H1 (cell line): ENCODE results near the gene CCDC178. TPM values are rescaled to one million over a fixed set of nuclear protein-coding genes. Genes with fewer than 3 reads are reported as not detected.

ENCODE experiments used
- CTCF ChIA-PET: fragments of 300-600 bp; sonication (Branson Sonifier 250); formaldehyde crosslinking; loops from one replicate; lab custom pipeline; 2021; ENCODE audit not compliant: partially characterized antibody; lab: Charles Lee
- POLR2A ChIA-PET: fragments of 300-600 bp; sonication (Branson Sonifier 250); formaldehyde crosslinking; loops from one replicate; lab custom pipeline; 2021; ENCODE audit warnings: inconsistent platforms; ENCODE audit not compliant: partially characterized antibody; lab: Charles Lee
- DNase-seq, 2 experiments: peaks; one replicate each; pipeline versions ENCODE4 v3.0.0 to v3.0.0-alpha.2; 2010 to 2022; ENCODE audit warnings: low spot score in 2 of 2, low read depth in 1 of 2, mixed read lengths in 1 of 2
- FAIRE-seq: peaks from 2 replicates; lab custom pipeline; 2011; peaks lifted over from hg19 to GRCh38; lab: Jason Lieb, UNC
- H2AFZ ChIP-seq: 2 replicates; pipeline ENCODE4 v1.8.1; 2012; ENCODE audit warnings: low read length, inconsistent platforms
- H2AK5ac ChIP-seq: 2 replicates; pipeline ENCODE4 v1.6.1; 2013; ENCODE audit warnings: low read depth, low read length
- H2BK120ac ChIP-seq: replicated peaks from 2 replicates; pipeline ENCODE3; 2013; ENCODE audit warnings: low read depth, low read length, inconsistent platforms
- H2BK12ac ChIP-seq: 2 replicates; pipeline ENCODE4 v1.6.1; 2013; ENCODE audit warnings: low read depth, low read length
- H2BK15ac ChIP-seq: 2 replicates; pipeline ENCODE4 v1.6.1; 2013; ENCODE audit warnings: low read length
- H2BK20ac ChIP-seq: 2 replicates; pipeline ENCODE4 v1.6.1; 2013; ENCODE audit warnings: low read length
- H2BK5ac ChIP-seq: 2 replicates; pipeline ENCODE4 v1.6.1; 2013; ENCODE audit warnings: low read depth, low read length
- H3K14ac ChIP-seq: 2 replicates; pipeline ENCODE4 v1.6.1; 2013; ENCODE audit warnings: inconsistent platforms; ENCODE audit not compliant: insufficient read length
- H3K18ac ChIP-seq: 2 replicates; pipeline ENCODE4 v1.6.1; 2013; ENCODE audit warnings: low read length; ENCODE audit errors: extremely low read depth
- H3K23ac ChIP-seq: 2 replicates; pipeline ENCODE4 v1.6.1; 2013; ENCODE audit warnings: inconsistent platforms; ENCODE audit not compliant: insufficient read length
- H3K23me2 ChIP-seq: 2 replicates; pipeline ENCODE4 v1.6.1; 2013; ENCODE audit warnings: low read depth, low read length
- H3K27ac ChIP-seq: 2 replicates; pipeline ENCODE4 v1.6.1; 2011; ENCODE audit warnings: low read depth, low read length, inconsistent platforms
- H3K27me3 ChIP-seq, 4 experiments: replicated peaks in 1 of 4; 1 replicate in 1 of 4; 2 replicates in 3 of 4; pipeline versions ENCODE4 v1.6.1 to v1.8.1; 2011 to 2013; ENCODE audit warnings: low read length in 3 of 4, mild to moderate bottlenecking in 3 of 4, inconsistent platforms in 2 of 4, mixed read lengths in 2 of 4, moderate library complexity in 1 of 4; ENCODE audit not compliant: control insufficient read depth in 3 of 4, insufficient read depth in 3 of 4; ENCODE audit errors: extremely low read depth in 1 of 4
- H3K36me3 ChIP-seq, 4 experiments: 2 replicates each; pipeline versions ENCODE4 v1.6.1 to v1.8.1; 2011 to 2013; ENCODE audit warnings: mild to moderate bottlenecking in 4 of 4, low read length in 3 of 4, moderate library complexity in 2 of 4, control low read depth in 1 of 4, inconsistent platforms in 1 of 4; ENCODE audit not compliant: insufficient read depth in 4 of 4, control insufficient read depth in 2 of 4
- H3K4ac ChIP-seq: replicated peaks from 2 replicates; pipeline ENCODE3; 2013; ENCODE audit warnings: low read length, low read depth, mixed read lengths, inconsistent platforms; ENCODE audit not compliant: insufficient read length
- H3K4me1 ChIP-seq, 4 experiments: replicated peaks in 1 of 4; 1 replicate in 1 of 4; 2 replicates in 3 of 4; pipeline versions ENCODE4 v1.6.1 to v1.8.1; 2011 to 2013; ENCODE audit warnings: low read length in 3 of 4, inconsistent platforms in 2 of 4, mixed read lengths in 1 of 4; ENCODE audit not compliant: insufficient read depth in 4 of 4, control insufficient read depth in 3 of 4
- H3K4me2 ChIP-seq, 2 experiments: 2 replicates each; pipeline versions ENCODE4 v1.6.1 to v1.8.1; 2011 to 2013; ENCODE audit warnings: low read depth in 2 of 2, low read length in 2 of 2, control low read depth in 1 of 2, inconsistent platforms in 1 of 2, mild to moderate bottlenecking in 1 of 2; ENCODE audit not compliant: insufficient read depth in 1 of 2
- H3K4me3 ChIP-seq, 4 experiments: fragments of 200-600, 300-600 bp in 1 of 4; sonication (generic), shearing (Covaris generic), sonication (Bioruptor Twin) in 1 of 4; 2 replicates each; pipeline versions ENCODE4 v1.5.1 to v1.8.1; 2011 to 2016; ENCODE audit warnings: low read length in 4 of 4, low read depth in 3 of 4, control low read depth in 2 of 4, inconsistent platforms in 2 of 4, mild to moderate bottlenecking in 2 of 4, mixed read lengths in 1 of 4, moderate library complexity in 1 of 4; ENCODE audit not compliant: insufficient read depth in 2 of 4; ENCODE audit errors: extremely low read depth in 1 of 4
- H3K56ac ChIP-seq: replicated peaks from 2 replicates; pipeline ENCODE3; 2013; ENCODE audit warnings: low read depth, mild to moderate bottlenecking, mixed read lengths, low read length, inconsistent platforms; ENCODE audit not compliant: insufficient read length
- H3K79me1 ChIP-seq: 2 replicates; pipeline ENCODE4 v1.6.1; 2013; ENCODE audit warnings: low read depth, low read length, control low read depth
- H3K79me2 ChIP-seq, 2 experiments: 2 replicates each; pipeline versions ENCODE4 v1.6.1 to v1.8.1; 2012 to 2013; ENCODE audit warnings: low read length in 2 of 2, mild to moderate bottlenecking in 2 of 2, inconsistent platforms in 1 of 2; ENCODE audit not compliant: insufficient read depth in 2 of 2, control insufficient read depth in 1 of 2
- H3K9ac ChIP-seq, 4 experiments: replicated peaks in 1 of 4; 1 replicate in 1 of 4; 2 replicates in 3 of 4; pipeline versions ENCODE4 v1.6.1 to v1.8.1; 2011 to 2013; ENCODE audit warnings: low read depth in 3 of 4, low read length in 3 of 4, control low read depth in 2 of 4, mild to moderate bottlenecking in 2 of 4, moderate library complexity in 2 of 4, inconsistent platforms in 1 of 4; ENCODE audit errors: extremely low read depth in 1 of 4
- H3K9me3 ChIP-seq, 2 experiments: 2 replicates each; pipeline versions ENCODE4 v1.6.1 to v1.8.1; 2012 to 2013; ENCODE audit warnings: mild to moderate bottlenecking in 2 of 2, moderate library complexity in 2 of 2, control low read depth in 1 of 2, inconsistent platforms in 1 of 2, low read depth in 1 of 2, low read length in 1 of 2, mixed read lengths in 1 of 2; ENCODE audit not compliant: insufficient read depth in 2 of 2
- H4K20me1 ChIP-seq, 2 experiments: replicated peaks in 1 of 2; 2 replicates each; pipeline versions ENCODE3 to v1.8.1; 2011 to 2013; ENCODE audit warnings: inconsistent platforms in 2 of 2, low read length in 2 of 2, mild to moderate bottlenecking in 1 of 2; ENCODE audit not compliant: insufficient read depth in 2 of 2, control insufficient read depth in 1 of 2
- H4K5ac ChIP-seq: 2 replicates; pipeline ENCODE4 v1.6.1; 2013; ENCODE audit warnings: low read length, low read depth, mixed read lengths, inconsistent platforms; ENCODE audit not compliant: insufficient read length
- H4K8ac ChIP-seq: 2 replicates; pipeline ENCODE4 v1.8.0; 2013; ENCODE audit warnings: mild to moderate bottlenecking, moderate library complexity, low read length, inconsistent platforms; ENCODE audit not compliant: insufficient read depth; ENCODE audit errors: extremely low read depth
- H4K91ac ChIP-seq: replicated peaks from 2 replicates; pipeline ENCODE3; 2013; ENCODE audit warnings: low read length, mixed read lengths, inconsistent platforms; ENCODE audit not compliant: insufficient read length
- EP300 ChIP-seq, 2 experiments: IDR thresholded peaks; 1 replicate in 1 of 2; 2 replicates in 1 of 2; pipeline ENCODE4 v1.6.1; 2011 to 2012; ENCODE audit warnings: low read depth in 2 of 2, low read length in 2 of 2, mild to moderate bottlenecking in 2 of 2, borderline replicate concordance in 1 of 2, inconsistent platforms in 1 of 2, moderate library complexity in 1 of 2
- POU5F1 ChIP-seq: IDR thresholded peaks from 2 replicates; pipeline ENCODE4 v1.6.1; 2011; ENCODE audit warnings: low read depth, mild to moderate bottlenecking, low read length, moderate library complexity
- WGBS, 2 experiments: shearing (Covaris generic) in 1 of 2; methylation state at CpG; one replicate each; pipeline versions ENCODE4 v1.1.6 to v1.1.7; 2013 to 2015; ENCODE audit warnings: low lambda C conversion rate in 2 of 2, mixed read lengths in 2 of 2, inconsistent platforms in 1 of 2, low coverage in 1 of 2, missing lambda C conversion rate in 1 of 2; ENCODE audit not compliant: insufficient replicate concordance in 2 of 2, insufficient coverage in 1 of 2, insufficient read length in 1 of 2; ENCODE audit errors: extremely low coverage in 1 of 2, missing lambda C conversion rate in 1 of 2; 5-methylcytosine and 5-hydroxymethylcytosine counted together
- polyA plus RNA-seq, 7 experiments: library from polyadenylated mRNA; depleted of rRNA in 3 of 7; stranded (reverse) in 5 of 7; unstranded in 2 of 7; fragments of >200 nt in 5 of 7; fragments of 200-250 nt in 2 of 7; gene quantifications; 1 replicate in 5 of 7; 2 replicates in 1 of 7; 4 replicates in 1 of 7; pipeline versions ENCODE4 v1.2.1 to v1.2.3, GENCODE V29; 2011 to 2013; ENCODE audit warnings: missing spikeins in 2 of 7, mixed read lengths in 2 of 7
- total RNA-seq: library from RNA; stranded (reverse); fragmentation: NEBNext Ultra II Directional; extraction: Animal tissue kit (Norgen Biotek cat#: 25700); gene quantifications from 2 replicates; pipeline ENCODE4 v1.2.1, GENCODE V29; 2021

The CCDC178 gene
- total and polyA plus RNA-seq, 2 of the 8 experiments (the other 6 are each of a cell fraction or from before 2014, with no cell fraction given), result not detected

- H3K4me2 ChIP-seq, result no peak overlapping the region
- H3K56ac ChIP-seq, result no peak overlapping the region
- H3K9ac ChIP-seq, result no peak overlapping the region
- no peak for FAIRE-seq
- no peak overlapping the region for H2BK120ac ChIP-seq
- no peak overlapping the region for H4K5ac ChIP-seq
- H3K4me3 ChIP-seq, result no peak overlapping the region
- H3K27me3 ChIP-seq, result no peaks in the 10 kb centered on the region
- no peak for DNase-seq
- H3K79me2 ChIP-seq, result no peaks in the 10 kb centered on the region
- H3K23me2 ChIP-seq, result no peaks in the 10 kb centered on the region; the same call in 1 of the 2 replicates
- no peak for TF ChIP-seq POU5F1
- TF ChIP-seq EP300 (IDR thresholded peaks at IDR 0.05; ENCODE audit: borderline replicate concordance in 1 of 2, low read depth in 2 of 2, low read length in 2 of 2), result no peak
- TF ChIP-seq, all 59 proteins: peak for 0
- no peak overlapping the region for H4K91ac ChIP-seq
- no peak overlapping the region for H3K23ac ChIP-seq
- H3K18ac ChIP-seq, result no peak overlapping the region
- 72% methylated on average over 3 of the region's 3 CpGs; no CpG with 5 or more reads in 1 of the 2 experiments for WGBS, 2 experiments
- no peak overlapping the region for H4K8ac ChIP-seq
- no peak overlapping the region for H2BK15ac ChIP-seq
- no peak overlapping the region for H2AFZ ChIP-seq
- no peak overlapping the region for H2BK12ac ChIP-seq
- H3K4ac ChIP-seq, result no peak overlapping the region
- H2BK20ac ChIP-seq, result no peak overlapping the region
- no peak overlapping the region for H2BK5ac ChIP-seq
- no peaks in the 10 kb centered on the region for H3K79me1 ChIP-seq
- H4K20me1 ChIP-seq, result no peaks in the 10 kb centered on the region
- H3K27ac ChIP-seq, result peak overlapping the region; percentile 29; the same call in 1 of the 2 replicates
- no peaks in the 10 kb centered on the region for H3K9me3 ChIP-seq
- POLR2A ChIA-PET, result no interaction called here
- H3K36me3 ChIP-seq, result no peaks in the 10 kb centered on the region
- CTCF ChIA-PET, result interaction anchor here (1.7 kb wide), 1 partner anchor 268 kb away, joined by 3 read pairs; no protein-coding TSS in a partner anchor
- no peak overlapping the region for H3K14ac ChIP-seq
- peaks cover 0 to 2% (median 0%) of the 10 kb centered on the region in 4 experiments; a peak in 1 of 7 replicates for H3K4me1 ChIP-seq
- H2AK5ac ChIP-seq, result no peak overlapping the region
Measured at GRCh38 chr18:33469699-33470098, 29.2 kb upstream of the CCDC178 start.
